ENCODE results near the gene ANAPC2. TPM values are rescaled to one million over a fixed set of nuclear protein-coding genes. Genes with fewer than 3 reads are reported as not detected.

Gene ANAPC2
- total RNA-seq, 1 experiment from 2014 or later: 46.0 TPM

DNA sequence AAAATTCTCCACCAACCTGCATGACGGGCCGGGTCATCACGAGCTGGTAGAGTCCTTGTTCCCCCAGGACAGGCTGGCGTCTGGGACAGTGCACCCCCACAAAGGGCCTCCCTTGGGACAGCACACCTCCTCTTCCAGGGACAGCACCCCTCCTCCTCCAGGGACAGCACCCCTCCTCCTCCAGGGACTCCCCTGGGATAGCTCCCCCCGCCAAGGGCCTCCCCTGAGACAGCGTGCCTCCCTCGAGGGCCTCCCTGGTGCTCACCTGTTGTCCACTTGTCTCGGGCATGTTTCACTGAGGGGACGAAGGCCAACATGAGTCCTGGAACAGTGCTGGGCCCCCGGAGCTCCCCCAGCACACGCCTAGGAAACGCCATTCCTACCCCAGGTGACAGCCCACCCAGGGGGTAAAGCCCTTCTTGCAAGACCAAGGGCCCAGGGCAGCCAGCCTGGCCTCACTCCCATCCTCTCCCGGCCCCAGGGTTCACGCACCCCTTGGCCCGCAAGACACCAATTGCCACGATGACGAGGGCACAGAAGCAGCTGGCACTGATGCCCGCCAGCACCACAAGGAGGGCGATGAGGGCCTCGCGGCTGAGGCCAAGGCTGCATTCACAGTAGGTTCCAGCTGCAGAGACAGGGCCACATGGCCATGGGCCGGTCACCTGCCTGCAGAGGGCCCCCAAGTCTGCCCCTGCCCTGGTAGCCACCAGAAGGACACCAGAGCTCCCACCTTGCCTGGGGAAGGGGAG lies 17.0 kb downstream of the ANAPC2 start:
- in situ Hi-C loops (cut with HindIII; ENCODE audit: low pct_unique_long_range_greater_than_20kb, low sequenced_read_pairs) (no loop called here), intact Hi-C loops (cut with micrococcal nuclease; ENCODE audit: unreplicated experiment) (no loop called here)
- no peaks in the 10 kb centered on the region for H3K9me3 ChIP-seq (ENCODE audit: control insufficient read depth, insufficient read depth, low read depth, low read length)
- no peak for DNase-seq (ENCODE audit: low read depth, low spot score)
- H3K4me1 ChIP-seq (ENCODE audit: control insufficient read depth, insufficient read depth, low read length): peaks cover 6% of the 10 kb centered on the region
- H3K27me3 ChIP-seq (ENCODE audit: control insufficient read depth, insufficient read depth, low read length): no peaks in the 10 kb centered on the region
- ChIA-PET CTCF (no interaction called here), POLR2A (no interaction called here)
- no peak overlapping the region for H3K27ac ChIP-seq (ENCODE audit: low read length)
- no TSS peak for BruUV-seq (replicated peaks)
- ATAC-seq: no peak
- TF ChIP-seq SIN3A (IDR thresholded peaks at IDR 0.05; ENCODE audit: borderline replicate concordance, insufficient read depth, low read depth, low read length): no peak
- H3K36me3 ChIP-seq (ENCODE audit: control insufficient read depth, insufficient read depth, low read length): no peaks in the 10 kb centered on the region
- no peak overlapping the region for H3K4me3 ChIP-seq (ENCODE audit: low read depth in 2 of 2, low read length in 2 of 2)

DNA sequence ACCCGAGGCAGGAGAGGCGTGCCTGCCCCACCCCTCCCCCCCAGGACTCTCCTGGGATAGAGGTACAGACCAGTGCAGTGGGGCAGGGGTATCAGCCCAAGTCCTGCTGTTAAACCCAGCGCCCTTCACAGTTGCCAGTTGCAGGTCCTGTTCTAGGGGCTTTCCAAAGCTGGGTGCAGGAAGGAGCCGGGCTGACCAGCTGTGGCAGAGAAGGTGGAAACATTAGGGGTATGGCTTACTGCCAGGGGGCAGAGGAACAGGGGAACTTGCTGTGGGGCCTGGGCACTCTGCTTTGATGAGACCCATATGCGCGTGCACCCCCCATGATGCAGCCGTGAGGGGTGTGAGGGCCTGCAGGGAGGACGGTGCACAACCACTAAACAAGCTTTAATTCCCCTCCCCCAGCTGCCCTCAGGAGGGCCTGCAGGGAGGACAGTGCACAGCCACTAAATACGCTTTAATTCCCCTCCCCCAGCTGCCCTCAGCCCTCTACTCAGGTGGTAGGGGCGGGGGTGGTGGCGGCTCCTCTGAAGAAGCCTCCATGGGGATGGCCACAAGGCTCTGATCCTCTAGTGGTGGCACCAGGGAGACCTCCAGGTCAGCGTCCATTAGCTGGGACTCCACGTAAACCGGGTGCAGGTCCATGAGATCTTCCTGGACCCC lies 17.7 kb downstream of the ANAPC2 start:
- H3K36me3 ChIP-seq (ENCODE audit: control insufficient read depth, insufficient read depth, low read length): no peaks in the 10 kb centered on the region
- intact Hi-C loops (cut with micrococcal nuclease; ENCODE audit: unreplicated experiment): no loop called here
- CTCF ChIA-PET: no interaction called here

More for the DNA sequence above, 17.7 kb downstream of the ANAPC2 start:
- no peak for ATAC-seq
- in situ Hi-C loops (cut with HindIII; ENCODE audit: low pct_unique_long_range_greater_than_20kb, low sequenced_read_pairs): no loop called here
- no peak overlapping the region for H3K4me3 ChIP-seq (ENCODE audit: low read depth in 2 of 2, low read length in 2 of 2)
- DNase-seq (ENCODE audit: low read depth, low spot score): no peak
- no peaks in the 10 kb centered on the region for H3K9me3 ChIP-seq (ENCODE audit: control insufficient read depth, insufficient read depth, low read depth, low read length)
- no peaks in the 10 kb centered on the region for H3K27me3 ChIP-seq (ENCODE audit: control insufficient read depth, insufficient read depth, low read length)
- TF ChIP-seq, protein P1, sequence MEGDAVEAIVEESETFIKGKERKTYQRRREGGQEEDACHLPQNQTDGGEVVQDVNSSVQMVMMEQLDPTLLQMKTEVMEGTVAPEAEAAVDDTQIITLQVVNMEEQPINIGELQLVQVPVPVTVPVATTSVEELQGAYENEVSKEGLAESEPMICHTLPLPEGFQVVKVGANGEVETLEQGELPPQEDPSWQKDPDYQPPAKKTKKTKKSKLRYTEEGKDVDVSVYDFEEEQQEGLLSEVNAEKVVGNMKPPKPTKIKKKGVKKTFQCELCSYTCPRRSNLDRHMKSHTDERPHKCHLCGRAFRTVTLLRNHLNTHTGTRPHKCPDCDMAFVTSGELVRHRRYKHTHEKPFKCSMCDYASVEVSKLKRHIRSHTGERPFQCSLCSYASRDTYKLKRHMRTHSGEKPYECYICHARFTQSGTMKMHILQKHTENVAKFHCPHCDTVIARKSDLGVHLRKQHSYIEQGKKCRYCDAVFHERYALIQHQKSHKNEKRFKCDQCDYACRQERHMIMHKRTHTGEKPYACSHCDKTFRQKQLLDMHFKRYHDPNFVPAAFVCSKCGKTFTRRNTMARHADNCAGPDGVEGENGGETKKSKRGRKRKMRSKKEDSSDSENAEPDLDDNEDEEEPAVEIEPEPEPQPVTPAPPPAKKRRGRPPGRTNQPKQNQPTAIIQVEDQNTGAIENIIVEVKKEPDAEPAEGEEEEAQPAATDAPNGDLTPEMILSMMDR (IDR thresholded peaks at IDR 0.05): no peak
- TF ChIP-seq SIN3A (IDR thresholded peaks at IDR 0.05; ENCODE audit: borderline replicate concordance, insufficient read depth, low read depth, low read length): no peak
- no peak for TF ChIP-seq POLR2AphosphoS5 (IDR thresholded peaks at IDR 0.05; ENCODE audit: low read depth, low read length)
- TF ChIP-seq TCF7L2 (IDR thresholded peaks at IDR 0.05; ENCODE audit: low read depth, low read length): no peak
- TF ChIP-seq, protein P2, sequence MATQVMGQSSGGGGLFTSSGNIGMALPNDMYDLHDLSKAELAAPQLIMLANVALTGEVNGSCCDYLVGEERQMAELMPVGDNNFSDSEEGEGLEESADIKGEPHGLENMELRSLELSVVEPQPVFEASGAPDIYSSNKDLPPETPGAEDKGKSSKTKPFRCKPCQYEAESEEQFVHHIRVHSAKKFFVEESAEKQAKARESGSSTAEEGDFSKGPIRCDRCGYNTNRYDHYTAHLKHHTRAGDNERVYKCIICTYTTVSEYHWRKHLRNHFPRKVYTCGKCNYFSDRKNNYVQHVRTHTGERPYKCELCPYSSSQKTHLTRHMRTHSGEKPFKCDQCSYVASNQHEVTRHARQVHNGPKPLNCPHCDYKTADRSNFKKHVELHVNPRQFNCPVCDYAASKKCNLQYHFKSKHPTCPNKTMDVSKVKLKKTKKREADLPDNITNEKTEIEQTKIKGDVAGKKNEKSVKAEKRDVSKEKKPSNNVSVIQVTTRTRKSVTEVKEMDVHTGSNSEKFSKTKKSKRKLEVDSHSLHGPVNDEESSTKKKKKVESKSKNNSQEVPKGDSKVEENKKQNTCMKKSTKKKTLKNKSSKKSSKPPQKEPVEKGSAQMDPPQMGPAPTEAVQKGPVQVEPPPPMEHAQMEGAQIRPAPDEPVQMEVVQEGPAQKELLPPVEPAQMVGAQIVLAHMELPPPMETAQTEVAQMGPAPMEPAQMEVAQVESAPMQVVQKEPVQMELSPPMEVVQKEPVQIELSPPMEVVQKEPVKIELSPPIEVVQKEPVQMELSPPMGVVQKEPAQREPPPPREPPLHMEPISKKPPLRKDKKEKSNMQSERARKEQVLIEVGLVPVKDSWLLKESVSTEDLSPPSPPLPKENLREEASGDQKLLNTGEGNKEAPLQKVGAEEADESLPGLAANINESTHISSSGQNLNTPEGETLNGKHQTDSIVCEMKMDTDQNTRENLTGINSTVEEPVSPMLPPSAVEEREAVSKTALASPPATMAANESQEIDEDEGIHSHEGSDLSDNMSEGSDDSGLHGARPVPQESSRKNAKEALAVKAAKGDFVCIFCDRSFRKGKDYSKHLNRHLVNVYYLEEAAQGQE (IDR thresholded peaks at IDR 0.05; ENCODE audit: insufficient read depth in 1 of 2, low read depth in 2 of 2, low read length in 1 of 2): no peak
- H3K27ac ChIP-seq (ENCODE audit: low read length): no peak overlapping the region
- peaks cover 6% of the 10 kb centered on the region for H3K4me1 ChIP-seq (ENCODE audit: control insufficient read depth, insufficient read depth, low read length)
- BruUV-seq (replicated peaks): no TSS peak
- POLR2A ChIA-PET: no interaction called here

All from Panc1 (cell line).